Measurements from ENCODE around the gene STK40.

STK40 gene

DNA sequence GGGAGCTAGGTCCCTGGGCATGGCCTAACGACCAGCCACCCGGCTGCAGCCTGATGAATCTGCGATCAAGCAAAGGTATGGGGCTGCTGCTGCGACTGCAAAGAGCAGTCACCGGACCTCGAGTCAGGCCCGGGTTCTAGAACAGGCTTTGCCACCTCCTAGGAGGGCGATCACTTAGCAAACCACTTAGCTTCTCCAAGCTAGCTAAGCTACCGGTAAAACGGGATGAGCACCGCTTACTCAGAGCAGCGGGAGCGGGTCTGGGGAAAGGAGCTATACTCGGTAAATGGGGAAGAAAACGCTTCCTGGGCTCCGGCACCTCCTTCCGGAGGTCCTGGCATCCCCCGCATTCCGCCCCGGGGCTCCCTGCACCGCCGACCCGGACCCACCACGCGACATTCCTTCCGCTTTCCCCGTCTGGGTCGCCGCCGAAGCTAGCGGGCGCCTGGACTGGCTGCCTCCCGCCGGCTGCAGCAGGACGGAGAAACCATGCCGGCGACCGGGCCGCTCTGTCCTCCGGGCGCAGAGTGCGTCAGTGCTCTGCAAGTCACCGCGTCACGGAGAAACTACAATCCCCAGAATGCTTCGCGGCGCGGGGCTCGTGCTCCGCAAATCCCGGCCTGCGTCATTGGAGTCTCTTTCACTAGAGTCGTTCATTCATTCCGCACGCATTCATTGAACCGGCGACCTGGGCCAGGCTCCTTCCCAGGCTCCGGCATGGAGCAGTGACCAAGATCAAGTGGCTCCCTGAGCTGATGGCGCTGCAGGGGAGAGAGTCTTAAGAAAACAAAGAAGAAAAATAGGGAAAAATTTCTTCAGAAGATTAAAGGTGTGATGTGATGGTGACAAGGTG is 11.9 kb upstream of the STK40 start, which contains the start of gene LSM10:
Gene LSM10 (minus strand): TSS at position 531 of the 853 bp plus-strand sequence. CDS start 3,779 bp downstream, outside the sequence.
- DNase-seq: peak; percentile 66 to 88

DNA sequence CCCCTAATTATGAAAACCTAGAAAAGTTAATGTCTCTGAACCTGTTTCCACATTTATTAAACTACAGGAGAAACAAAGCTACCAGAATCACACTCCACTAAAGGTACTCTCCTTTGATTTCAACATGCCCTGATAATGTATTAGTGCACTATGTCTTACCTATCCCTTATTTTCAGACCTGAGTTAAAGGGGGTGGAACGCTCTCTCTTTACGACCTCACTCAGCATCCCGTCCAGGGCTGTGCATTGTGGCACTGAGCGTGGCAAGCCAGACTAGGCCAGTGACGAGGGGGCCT is 11.3 kb upstream of the STK40 start:
- DNase-seq: no peak

DNA sequence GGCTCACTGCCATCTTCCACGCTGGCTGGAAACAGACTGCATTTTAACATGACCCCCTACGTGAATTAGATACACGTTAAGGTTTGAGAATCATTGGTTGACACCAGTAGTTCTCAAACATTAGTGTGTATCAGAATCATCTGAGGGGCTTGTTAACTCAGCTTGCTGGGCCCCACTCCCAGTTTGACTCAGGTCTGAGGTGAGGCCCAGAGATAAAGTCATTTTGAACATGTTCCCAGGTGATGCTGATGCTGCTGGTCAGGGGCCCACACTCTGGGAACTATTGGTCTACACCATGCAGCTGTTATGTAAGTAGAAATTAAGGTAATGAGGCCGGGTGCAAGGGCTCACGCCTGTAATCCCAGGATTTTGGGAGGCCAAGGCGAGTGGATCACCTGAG is 10.6 kb upstream of the STK40 start:
- DNase-seq: no peak

DNA sequence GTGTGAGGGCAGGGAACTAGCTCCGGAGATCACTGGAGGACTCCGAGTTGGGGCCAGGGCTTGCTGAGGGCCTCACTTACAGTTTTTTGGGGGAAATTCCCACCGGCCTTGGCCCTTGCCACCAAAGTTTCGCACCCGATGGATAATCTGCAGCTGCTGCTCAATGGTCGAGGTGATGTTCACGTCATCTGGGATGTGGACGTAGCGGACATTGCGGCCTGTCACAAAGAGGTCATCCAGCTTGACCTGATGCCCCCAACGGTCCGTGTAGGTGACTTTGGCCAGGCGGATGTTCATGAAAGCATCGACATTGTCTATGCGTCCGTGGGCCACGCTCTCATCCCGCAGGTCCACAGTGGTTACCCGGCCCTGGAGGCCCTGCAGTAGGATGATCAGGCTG is 8.0 kb upstream of the STK40 start:
- no peak for DNase-seq

DNA sequence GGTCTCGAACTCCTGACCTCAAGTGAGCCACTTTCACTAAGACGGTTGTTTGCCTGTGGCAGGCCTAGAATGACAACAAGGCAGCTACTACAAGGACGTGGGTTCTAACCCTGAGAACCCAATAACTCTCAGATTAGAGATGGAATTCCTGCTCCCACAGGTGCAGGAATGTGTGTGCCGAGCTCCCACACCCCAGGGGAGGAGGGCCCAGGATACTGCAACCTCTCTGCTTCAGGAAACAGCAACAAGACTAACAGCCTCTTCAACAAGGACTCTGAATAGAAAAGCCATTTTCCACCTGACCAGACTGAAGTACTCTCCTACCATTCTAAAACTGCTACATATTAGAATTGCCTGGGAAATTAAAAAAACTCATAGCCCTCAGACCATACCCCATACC is 7.1 kb upstream of the STK40 start:
- DNase-seq: no peak

DNA sequence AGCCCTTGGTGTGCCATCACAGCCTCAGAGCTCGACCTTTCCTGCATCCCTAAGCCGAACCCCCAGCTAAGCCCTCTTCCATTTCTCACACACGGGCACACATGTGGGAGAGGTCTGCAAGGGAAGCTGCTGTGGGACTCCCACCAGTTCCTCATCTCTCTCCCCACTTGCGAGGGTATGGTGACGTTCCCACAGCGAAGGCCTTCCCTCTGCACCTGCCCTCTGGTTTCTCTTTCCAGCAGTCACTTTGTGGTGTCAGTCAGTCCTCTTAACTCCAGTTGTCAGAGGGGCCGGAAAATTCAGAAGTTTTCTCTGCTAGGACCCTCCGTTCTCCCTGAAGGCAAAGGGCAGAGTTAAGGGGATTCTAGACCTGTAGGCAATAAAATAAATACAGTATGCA is 5.5 kb upstream of the STK40 start:
- DNase-seq: no peak

DNA sequence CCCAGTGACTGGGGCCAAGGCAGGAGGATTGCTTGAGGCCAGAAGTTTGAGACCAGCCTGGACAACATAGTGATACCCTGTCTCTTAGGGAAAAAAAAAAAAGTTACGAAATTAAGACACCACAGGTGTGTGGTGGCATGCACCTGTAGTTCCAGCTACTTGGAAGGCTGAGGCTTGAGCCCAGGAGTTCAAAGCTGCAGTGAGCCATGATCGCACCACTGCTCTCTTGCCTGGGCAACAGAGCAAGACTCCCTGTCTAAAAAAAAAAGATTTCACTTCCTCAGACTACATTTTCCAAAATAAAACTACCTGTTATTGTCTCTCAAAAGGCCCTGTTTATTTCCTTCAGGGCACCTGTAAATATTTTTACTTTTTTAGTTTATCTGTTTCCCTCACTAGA is 4.7 kb upstream of the STK40 start:
- no peak for DNase-seq

DNA sequence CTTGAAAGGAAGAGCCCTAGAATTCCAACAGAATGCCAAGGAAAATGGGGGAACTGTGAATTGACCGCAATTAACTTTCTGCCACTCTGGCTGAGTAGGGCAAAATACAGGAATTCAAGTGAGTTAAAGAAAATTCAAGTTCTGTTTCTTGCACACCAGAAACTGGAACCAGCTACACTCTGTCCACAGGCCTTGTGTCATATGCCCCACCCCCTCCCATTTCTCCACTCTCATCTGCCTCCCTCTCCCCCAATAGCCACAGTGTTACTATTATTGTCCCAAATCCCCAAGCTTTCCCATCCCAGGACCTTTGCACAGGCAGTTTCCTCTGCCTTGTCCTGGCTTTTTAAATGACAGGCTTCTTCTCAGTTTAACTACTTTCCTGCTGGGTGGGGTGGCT is 4.3 kb upstream of the STK40 start:
- no peak for DNase-seq

DNA sequence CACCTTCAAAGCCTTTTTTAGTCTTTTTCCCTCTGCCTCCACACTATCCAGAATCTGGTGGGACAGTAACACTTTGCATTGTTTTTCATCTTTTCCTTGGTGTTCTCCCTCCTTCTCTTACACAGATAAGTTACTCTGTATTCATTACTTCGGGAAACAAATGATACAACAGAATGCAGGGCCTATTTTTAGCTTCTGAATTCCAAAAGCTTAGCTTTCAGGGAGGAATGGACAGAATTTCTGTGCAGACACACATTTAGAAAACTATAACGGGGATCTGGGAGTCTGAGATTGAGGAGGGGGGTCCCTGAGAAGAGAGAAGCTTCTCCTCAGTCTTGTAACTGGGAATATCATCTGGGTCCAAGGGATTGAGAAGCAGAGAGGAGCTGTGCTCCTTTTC is 3.5 kb upstream of the STK40 start:
- DNase-seq: no peak

DNA sequence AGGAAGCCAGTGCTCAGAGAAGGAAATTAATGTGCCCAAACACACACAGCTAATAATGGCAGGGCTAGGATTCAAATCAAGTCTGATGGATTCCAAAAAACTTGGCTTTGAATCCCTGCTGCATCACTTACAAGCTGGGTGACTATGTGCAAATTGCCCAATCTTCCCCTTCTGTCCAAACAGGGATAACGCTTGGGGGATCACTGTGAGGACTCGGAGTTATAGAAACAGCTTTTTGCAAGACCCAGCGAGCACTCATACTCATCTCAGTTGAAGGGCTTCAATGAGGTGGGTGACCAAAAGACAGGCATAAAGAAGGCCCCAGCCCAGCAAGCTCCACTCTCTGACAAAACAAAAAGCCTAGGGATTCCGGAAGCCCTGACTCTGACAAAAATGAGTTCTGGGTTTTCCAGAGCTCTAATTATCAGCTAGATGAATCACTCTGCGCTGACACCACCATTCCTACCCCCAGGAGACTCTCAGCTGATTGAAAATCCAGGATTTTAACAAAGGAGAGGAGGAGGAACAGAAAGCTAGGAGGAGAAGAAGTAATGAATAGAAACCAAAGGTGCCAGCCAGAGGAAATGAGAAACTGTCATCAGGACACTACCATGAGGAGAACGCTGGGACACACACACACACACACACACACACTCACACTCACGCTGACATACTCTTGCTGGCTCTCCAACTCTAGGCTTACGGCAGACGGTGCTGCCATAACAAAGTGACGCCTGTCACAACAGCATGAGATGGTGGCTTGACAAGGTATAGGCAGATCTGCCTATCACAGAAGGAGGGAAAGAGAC is 1.6 kb upstream of the STK40 start:
- no peak for DNase-seq

DNA sequence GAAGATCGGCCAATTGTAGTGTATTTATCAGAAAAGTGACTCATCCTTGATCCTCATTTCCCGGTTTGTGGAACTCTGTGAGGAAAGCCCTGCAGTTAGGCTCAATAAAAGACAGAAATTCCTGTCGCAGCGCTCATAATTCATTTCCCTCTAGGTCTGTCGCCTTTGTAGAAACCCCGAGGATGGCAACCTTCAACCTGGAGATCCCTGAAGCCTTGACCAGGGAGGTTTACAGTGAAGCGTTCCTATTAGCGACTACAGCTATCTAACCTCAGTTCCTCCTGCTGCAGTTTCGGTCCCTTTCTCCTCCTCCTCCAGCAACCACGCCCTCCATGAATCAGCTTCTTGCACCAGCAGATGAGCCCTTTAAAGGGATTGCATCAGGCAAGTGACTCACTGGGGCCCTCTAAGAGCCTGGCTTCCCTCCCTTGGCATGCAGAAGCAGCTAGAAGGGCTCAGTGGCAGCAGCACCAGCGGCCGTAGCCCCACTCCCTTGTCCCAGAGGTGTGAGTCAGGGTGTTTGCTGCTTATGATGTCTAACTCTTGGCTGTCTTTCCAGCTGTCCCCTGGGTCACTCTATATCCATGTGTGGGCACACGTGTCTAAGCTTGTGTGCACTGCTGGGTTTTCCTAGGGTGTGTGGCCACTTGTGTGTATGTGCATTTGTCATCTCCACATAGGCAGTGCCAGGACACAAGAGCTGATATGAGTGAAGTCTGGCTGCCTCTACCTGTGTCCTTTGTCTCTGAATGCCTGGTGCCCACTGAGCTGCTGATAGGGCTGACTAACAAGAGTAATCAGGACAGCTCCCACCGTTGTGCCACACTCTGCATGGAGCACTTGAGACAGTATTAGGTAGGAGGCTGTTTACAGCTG is 779 bp upstream of the STK40 start:
- DNase-seq: peak; percentile 25 to 79

DNA sequence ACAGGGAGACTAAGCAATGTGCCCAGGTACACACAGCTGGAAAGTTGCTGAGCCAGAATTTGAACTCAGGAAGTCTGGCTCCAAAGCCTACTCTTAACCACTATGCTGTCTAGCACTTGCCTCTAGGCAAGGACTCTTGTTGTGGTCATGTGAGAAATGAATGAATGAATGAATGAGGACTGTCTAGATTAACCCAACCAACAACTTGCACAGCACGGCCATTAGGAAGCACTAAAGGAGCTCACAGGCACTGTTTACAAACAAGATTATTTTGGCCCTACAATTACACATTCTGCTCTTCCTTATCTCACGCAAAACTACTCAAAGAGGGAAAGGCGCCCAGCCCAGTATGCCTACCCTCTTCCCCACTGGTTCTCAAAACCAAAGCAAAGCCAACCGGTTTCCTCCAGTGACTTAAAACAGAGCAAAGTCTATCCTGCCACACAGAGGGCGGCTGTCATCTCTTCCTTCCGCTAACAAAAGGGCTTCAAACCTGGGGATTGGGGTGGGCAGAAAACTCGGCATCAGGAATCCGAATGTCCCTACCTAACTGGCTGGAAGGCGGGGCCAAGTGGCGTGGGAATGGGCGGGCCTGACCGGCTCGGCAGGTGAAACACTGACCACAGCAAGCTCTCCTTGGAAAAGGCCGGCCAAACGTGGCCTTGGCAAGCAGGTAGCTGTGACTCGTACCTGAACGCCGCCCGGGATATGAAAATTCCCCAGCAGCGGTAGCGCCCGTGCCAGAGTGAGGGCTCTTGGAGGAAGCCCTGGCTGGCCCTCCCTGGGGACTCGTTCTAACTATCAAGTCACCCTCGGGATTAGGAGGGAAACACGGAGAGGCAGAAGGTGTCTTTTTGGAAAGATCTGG is 948 bp downstream of the STK40 start:
- DNase-seq: peak; percentile 57 to 65

DNA sequence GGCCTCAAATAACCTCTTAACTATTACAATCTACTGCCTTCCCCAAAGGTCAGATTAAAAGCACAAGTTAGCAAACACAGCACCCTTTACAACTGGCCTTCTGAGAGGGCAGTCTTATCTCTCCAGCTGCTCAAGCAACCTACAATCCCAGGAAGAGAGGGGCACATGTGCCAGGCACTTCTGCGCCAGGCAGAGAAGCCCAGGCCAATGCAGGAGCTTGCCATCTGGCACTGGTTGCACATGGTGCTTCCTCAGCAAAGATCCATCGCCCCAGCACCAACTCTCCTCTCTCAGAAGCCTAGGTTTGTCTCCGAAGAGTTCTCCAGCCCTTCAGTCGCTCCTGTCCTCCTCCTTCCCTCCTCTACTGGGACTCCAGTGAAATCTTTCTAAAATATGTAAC is 2.5 kb downstream of the STK40 start:
- peak; percentile 34 to 62 for DNase-seq

DNA sequence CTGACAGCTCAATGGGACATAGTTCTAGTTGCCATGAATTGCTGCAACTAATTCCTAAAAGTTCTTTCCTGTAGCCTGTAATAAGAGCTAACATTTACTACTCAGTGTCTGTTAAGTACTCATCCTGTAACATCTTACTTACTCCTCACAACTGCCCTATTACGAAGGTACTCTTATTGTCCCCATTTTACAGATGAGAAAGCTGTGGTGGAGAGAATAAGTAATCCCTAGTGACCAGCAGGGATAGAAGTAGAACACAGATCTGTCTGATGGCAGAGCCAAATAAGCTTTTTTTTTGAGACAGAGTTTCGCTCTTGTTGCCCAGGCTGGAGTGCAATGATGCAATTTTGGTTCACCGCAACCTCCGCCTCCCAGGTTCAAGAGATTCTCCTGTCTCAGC is 3.1 kb downstream of the STK40 start:
- no peak for DNase-seq

DNA sequence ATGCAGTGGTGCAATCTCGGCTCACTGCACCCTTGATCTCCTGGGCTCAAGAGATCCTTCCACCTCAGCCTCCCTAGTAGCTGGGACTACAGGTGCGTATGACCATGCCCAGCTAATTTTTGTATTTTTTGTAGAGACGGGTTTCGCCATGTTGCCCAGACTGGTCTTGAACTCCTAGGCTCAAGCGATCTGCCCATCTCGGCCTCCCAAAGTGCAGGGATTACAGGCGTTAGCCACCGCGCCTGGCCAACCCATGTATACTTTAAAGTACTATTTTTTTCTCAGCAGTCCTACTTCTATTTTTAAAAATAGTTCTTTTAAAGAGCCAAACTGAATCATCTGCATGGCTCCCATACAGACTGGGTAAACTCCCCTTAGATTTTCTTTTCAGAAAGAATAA is 3.5 kb downstream of the STK40 start:
- DNase-seq: no peak

DNA sequence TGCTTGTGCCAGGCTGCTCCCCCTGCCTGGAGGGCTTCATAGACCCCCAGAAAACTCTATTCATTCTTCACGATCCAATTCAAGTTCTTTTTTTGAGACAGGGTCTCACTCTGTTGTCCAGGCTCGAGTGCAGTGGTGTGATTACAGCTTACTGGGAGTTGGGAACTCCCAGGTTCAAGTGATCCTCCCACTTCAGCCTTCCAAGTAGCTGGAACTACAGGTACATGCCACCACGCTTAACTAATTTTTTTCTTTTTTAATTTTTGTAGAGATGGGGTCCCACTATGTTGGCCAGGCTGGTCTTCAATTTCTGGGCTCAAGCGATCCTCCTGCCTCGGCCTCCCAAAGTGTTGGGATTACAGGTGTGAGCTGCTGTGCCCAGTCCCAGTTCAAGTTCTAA is 4.3 kb downstream of the STK40 start:
- DNase-seq: no peak

DNA sequence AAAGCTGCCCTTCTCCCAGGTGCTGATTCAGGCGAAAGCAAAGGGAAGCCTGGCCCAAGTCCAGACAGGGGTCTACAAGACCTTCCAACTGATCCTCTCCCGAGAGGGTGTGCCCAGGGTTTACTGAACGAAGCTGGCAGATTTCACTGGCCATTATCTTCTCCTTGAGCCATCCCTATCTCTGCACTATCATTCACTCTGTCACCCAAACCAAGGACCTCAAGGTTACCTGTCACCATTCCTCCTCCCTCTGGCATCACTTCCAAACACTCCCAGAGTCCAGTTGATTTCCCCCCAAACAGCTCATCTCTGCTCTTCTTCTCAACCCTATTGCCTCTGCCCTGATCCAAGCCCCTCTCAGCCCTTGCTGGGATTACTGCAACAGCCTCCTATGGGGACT is 4.9 kb downstream of the STK40 start:
- DNase-seq: no peak

DNA sequence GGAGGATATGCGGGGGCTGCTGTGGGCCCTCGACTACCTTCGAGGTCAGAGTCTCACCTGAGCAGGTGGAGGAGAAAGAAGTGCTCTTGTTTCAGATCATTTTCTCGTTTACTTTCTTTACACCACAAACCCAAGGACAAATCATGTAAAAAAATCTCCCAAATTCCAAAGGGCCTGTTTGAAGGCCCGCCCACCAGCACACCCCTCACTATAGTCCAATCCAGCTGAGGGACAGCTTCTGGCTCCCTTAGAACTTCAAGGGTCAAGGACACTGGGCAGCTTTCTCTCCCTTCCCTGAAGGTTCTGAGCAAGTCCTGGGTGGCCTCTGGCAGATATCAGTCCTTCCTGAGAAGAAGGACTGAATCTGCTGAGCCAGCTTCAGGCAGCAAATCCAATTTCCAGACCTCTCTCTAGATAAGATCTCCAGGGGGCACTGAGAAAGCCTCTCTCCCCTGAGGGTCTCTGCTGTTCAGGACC is 5.5 kb downstream of the STK40 start:
- DNase-seq: no peak

DNA sequence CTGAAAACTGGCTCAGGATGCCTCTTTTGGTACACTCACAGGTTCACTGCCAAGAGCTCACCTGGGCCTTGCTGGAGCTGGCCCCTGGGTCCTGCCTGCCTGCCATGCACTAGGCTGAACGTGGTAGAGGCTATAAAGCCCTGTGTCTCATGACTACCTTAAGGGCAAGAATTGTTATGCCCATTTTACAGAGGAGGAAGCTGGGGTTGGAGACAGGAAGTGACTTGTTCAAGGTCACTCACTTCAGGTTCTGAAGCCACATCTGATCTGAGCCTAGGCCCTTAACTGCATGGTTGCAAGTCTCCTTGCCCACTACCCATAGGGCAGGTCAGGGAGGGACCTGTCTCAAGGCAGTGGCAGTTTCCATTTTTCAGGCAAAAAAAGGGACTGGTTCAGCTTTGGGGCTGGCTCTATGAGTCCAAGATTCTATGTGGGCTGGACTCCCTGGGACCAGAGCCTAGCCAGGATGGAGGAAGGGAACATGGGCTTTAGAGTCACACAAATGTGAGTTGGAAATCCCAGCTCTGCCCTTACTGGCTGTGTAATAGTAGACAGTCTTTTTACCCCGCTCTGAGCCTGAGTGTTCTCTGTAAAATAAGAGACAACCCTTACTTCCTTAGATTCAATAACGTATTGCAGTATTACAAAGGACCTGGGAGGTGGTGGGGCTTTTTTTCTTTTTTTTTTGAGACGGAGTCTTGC is 7.8 kb downstream of the STK40 start:
- no peak for DNase-seq

DNA sequence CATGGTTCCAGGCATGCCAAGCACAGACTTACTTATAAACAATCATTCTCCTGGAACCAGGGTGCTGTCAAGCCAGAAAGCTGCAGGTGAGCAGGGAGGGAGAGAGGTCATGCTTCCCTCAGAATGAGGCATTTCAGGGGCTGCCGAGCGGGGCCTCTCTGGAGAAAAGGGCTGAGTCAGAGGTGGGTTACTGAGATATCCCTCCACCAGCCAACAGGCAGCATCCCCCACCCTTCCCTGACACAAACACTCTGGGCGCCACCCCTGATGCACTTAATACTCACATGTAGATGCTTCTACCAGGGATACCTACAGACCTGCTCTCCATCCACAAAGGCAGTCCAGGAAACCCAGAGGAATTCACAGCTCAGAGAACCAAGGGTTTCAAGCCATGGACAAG is 13.1 kb downstream of the STK40 start:
- no peak for DNase-seq

DNA sequence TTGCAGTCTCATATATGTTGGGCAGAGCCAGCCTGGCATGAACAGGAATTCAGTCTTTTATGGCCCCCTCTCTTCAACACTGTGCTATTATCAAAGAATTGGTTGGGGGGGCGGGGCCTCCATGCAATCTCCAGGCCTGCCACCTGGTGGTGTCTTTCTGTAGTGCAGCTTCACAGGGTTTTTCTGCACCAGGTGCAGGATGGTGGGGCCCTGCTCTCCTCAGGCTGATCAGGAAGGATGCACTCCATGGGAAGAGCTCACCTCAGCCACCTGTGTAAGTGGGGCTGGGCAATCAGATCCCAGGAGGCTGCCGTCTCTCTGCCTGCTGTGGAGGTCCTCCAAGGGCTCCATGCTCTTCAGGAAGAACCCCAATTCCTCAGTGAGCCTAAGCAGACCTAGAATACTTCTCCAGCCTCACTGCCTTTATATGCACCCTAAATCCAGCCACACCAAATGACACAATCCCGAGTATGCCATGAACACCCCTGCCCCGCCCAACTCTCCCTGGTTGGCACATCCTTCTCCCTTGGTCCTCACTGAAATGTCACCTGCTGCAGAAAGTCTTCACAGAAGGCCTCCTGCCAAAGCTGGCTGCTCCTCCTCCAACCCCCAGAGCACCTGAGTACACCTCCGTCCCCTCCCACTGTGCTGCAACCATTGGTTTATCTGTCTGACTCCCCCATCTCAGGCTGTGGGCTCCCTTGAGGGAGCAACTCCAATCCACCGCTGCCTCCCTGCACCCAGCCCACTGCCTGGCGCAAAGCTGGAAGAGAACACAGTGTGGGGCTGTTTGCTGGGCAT is 16.5 kb downstream of the STK40 start:
- peak; percentile 40 to 61 for DNase-seq
